SJSA1 (cell line): ENCODE results near the gene SRGN. TPM values are rescaled to one million over a fixed set of nuclear protein-coding genes. Genes with fewer than 3 reads are reported as not detected.
A peak's percentile ranks its signal among the peaks of the same experiment; 100 is the strongest.
"Not testable (repeated sequence)": the region's sequence is repeated elsewhere in the genome, so short reads cannot be mapped to it uniquely, and the experiment has no call there.

ENCODE experiments used
- DNase-seq, 2 experiments: peaks; one replicate each; pipeline ENCODE4 v3.0.0-alpha.2; 2015 to 2020; ENCODE audit warnings: low spot score in 2 of 2, low read depth in 1 of 2
- H3K27ac ChIP-seq: fragments of 250-450 bp; sonication (Bioruptor Pico); 2 replicates; pipeline ENCODE4 v1.5.1; 2020; ENCODE audit warnings: mild to moderate bottlenecking, moderate library complexity
- H3K27me3 ChIP-seq: fragments of 250-450 bp; sonication (Bioruptor Pico); replicated peaks from 2 replicates; pipeline ENCODE4 v1.5.1; 2020; ENCODE audit warnings: mild to moderate bottlenecking, moderate library complexity
- H3K36me3 ChIP-seq: fragments of 250-450 bp; sonication (Bioruptor Pico); 2 replicates; pipeline ENCODE4 v1.5.1; 2020; ENCODE audit warnings: mild to moderate bottlenecking
- H3K4me1 ChIP-seq: fragments of 250-450 bp; sonication (Bioruptor Pico); replicated peaks from 2 replicates; pipeline ENCODE4 v1.6.1; 2021; ENCODE audit warnings: mild to moderate bottlenecking
- H3K4me3 ChIP-seq: fragments of 250-450 bp; sonication (Bioruptor Pico); 2 replicates; pipeline ENCODE4 v1.5.1; 2020; ENCODE audit warnings: mild to moderate bottlenecking
- H3K9me3 ChIP-seq: fragments of 250-450 bp; sonication (Bioruptor Pico); replicated peaks from 2 replicates; pipeline ENCODE4 v1.5.1; 2020; ENCODE audit warnings: mild to moderate bottlenecking
- total RNA-seq: library from RNA; depleted of rRNA; stranded (reverse); fragments of >200 nt; shearing (Covaris generic); gene quantifications from 2 replicates; pipeline ENCODE4 v1.2.3, GENCODE V29; 2014; rRNA removed

The SRGN gene, protein sequence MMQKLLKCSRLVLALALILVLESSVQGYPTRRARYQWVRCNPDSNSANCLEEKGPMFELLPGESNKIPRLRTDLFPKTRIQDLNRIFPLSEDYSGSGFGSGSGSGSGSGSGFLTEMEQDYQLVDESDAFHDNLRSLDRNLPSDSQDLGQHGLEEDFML
- 232 and 251 TPM in 2 replicates for total RNA-seq

DNA sequence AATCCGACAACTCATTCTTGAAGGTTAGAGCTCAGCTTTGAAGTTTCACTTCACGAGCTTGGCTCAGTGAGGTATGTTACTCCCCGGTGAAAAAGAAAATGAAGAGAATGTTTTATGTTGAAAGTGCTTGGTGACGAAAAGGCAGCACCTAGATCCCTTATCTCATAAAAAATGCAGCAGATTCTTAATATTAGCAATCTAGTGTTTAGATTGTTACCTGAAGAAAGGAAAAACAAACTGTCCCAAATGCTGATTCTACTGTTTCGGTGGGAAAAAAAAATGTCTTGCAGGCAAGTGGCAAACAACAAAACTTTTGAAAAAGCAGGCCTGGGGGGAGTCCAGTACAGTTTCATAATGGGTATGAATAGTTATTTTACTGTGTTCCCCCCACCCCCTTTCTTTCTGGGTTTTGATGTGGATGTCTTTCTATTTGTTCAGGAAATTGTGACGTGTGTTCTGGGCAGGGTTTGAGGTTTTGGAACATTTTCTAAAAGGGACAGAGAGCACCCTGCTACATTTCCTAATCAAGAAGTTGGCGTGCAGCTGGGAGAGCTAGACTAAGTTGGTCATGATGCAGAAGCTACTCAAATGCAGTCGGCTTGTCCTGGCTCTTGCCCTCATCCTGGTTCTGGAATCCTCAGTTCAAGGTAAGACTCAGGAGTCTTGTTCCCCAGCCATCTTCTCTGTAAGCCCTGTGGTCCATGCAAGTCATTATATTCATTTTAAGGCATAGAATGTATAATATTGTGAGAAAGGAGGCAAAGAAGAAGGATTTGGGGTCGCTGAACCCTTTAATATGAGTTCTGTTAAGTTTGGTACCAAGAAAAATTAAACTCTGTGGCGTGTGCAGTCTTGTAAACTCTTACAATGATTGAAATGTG is at the start of gene SRGN:
Gene SRGN (plus strand): TSS at position 514 of the 881 bp plus-strand sequence. CDS start 55 bp downstream, at position 569.
- H3K27ac ChIP-seq, result peak within 1 kb of the TSS; percentile 73

DNA sequence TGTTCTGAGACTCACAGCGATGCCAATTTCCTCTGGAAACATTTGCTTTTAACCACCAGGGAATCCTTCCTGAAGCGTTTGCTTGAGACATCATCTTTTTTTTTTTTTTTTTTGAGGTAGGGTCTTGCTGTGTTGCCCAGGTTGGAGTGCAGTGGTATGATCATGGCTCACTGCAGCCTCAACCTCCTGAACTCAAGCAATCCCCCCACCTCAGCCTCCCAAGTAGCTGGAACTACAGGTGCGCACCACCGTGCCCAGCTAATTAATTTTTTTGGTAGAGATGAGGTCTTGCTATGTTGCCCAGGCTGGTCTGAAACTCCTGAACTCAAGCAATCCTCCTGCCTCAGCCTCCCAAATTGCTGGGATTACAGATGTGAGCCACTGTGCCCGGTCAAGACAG is 47.0 kb upstream of the SRGN start:
- H3K27me3 ChIP-seq, DNase-seq, H3K27ac ChIP-seq, H3K36me3 ChIP-seq, H3K9me3 ChIP-seq, H3K4me3 ChIP-seq, H3K4me1 ChIP-seq: not testable (repeated sequence)

More for the DNA sequence above, at the start of gene SRGN:
- Histone ChIP-seq H3K36me3 (peaks cover 6% of the 10 kb centered on the region), H3K27me3 (no peaks in the 10 kb centered on the region), H3K4me1 (peaks cover 36% of the 10 kb centered on the region), H3K9me3 (no peaks in the 10 kb centered on the region), H3K4me3 (peak within 1 kb of the TSS; percentile 40)
- DNase-seq, result peak; percentile 55 to 62

DNA sequence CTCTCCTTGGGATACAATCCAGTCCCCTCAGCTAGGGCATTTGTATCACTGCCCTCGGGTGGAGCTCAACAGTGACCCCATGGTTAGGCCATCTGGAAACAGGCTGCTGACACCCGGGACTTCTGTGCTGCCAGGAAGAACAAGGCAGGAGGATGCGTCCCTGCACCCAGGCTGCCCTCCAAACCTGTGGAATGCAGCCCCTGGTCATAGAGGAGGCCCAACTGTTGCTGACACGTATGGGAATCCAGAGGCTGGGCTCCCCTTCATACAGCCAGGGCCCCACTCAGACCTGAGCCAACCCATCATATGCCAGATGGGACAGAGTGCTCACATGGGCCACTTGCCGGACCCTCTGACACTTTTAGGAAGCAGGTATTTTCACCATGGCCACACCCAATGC is 45.5 kb upstream of the SRGN start:
- Histone ChIP-seq H3K9me3 (no peaks in the 10 kb centered on the region), H3K27ac (no peak overlapping the region), H3K4me1 (no peaks in the 10 kb centered on the region), H3K4me3 (no peak overlapping the region), H3K36me3 (no peaks in the 10 kb centered on the region), H3K27me3 (no peaks in the 10 kb centered on the region)
- no peak for DNase-seq

DNA sequence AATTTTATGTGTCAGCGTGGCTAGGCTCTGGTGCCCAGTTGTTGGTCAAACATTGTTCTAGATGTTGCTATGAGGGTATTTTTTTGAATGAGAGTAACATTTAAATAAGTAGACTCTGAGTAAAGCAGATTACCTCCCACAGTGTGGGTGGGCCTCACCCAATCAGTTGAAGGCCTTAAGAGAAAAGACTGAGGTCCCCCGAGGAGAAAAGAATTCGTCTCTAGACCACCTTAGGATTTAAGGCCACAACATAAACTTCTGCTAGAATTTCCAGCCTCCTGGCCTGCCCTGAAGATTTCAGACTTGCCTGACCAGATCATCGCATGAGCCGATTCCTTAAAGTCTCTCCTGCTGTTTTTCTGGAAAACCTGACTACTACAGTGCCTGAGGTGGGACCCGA is 45.1 kb upstream of the SRGN start:
- H3K4me1 ChIP-seq, result no peaks in the 10 kb centered on the region; the same call in 1 of the 2 replicates
- no peaks in the 10 kb centered on the region for H3K27me3 ChIP-seq
- no peak overlapping the region for H3K27ac ChIP-seq
- no peak overlapping the region for H3K4me3 ChIP-seq
- DNase-seq, result no peak
- H3K9me3 ChIP-seq, result no peaks in the 10 kb centered on the region
- H3K36me3 ChIP-seq, result no peaks in the 10 kb centered on the region

DNA sequence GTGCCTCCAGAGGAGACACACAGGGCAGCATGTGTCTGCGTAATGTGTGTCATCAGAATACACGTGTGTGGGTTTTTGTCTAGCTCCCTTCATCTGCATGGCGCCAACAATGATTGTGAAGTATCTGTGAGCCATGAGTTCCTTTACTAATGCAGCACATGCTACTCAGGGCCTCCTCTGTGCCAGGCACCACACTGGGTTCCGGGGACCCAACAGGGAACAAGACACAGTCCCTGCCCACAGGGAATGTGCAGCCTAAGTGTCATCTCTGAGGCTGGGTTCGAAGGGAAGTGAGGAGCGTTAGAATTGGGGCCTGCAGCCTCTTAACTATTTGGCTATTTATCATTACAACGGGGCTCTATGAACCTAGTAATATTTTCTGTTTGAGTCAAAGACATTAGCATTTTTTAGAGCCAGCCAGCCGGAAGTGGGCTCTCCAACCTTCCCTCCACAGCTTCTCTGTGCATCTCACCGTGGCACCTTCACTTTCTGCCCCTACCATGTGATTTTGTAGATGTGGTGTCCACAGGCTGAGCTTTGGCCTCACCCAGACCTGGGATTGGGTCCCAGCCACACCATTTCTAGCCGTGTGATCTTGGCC is 43.9 kb upstream of the SRGN start:
- Histone ChIP-seq H3K9me3 (no peaks in the 10 kb centered on the region), H3K4me1 (no peaks in the 10 kb centered on the region; the same call in 1 of the 2 replicates), H3K36me3 (no peaks in the 10 kb centered on the region), H3K27me3 (no peaks in the 10 kb centered on the region), H3K4me3 (no peak overlapping the region), H3K27ac (no peak overlapping the region)
- DNase-seq, result no peak

DNA sequence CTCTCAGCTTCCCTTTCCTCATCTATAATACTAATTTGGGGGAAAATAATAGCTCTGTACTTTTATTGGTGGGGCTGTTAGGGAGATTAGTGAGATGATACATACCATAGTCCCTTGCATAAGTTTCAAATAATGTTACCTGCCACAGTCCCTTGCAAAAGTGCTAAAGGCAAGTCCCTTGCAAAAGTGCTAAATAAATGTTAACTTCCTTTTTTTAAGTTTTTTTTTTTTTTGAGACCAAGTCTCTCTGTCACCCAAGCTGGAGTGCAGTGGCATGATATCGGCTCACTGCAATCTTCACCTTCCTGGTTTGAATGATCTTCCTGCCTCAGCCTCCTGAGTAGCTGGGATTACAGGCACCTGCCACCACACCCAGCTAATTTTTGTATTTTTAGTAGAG is 43.4 kb upstream of the SRGN start:
- Histone ChIP-seq H3K4me3 (no peak overlapping the region), H3K27me3 (no peaks in the 10 kb centered on the region), H3K4me1 (no peaks in the 10 kb centered on the region; the same call in 1 of the 2 replicates), H3K27ac (no peak overlapping the region), H3K9me3 (no peaks in the 10 kb centered on the region), H3K36me3 (no peaks in the 10 kb centered on the region)
- DNase-seq, result no peak

DNA sequence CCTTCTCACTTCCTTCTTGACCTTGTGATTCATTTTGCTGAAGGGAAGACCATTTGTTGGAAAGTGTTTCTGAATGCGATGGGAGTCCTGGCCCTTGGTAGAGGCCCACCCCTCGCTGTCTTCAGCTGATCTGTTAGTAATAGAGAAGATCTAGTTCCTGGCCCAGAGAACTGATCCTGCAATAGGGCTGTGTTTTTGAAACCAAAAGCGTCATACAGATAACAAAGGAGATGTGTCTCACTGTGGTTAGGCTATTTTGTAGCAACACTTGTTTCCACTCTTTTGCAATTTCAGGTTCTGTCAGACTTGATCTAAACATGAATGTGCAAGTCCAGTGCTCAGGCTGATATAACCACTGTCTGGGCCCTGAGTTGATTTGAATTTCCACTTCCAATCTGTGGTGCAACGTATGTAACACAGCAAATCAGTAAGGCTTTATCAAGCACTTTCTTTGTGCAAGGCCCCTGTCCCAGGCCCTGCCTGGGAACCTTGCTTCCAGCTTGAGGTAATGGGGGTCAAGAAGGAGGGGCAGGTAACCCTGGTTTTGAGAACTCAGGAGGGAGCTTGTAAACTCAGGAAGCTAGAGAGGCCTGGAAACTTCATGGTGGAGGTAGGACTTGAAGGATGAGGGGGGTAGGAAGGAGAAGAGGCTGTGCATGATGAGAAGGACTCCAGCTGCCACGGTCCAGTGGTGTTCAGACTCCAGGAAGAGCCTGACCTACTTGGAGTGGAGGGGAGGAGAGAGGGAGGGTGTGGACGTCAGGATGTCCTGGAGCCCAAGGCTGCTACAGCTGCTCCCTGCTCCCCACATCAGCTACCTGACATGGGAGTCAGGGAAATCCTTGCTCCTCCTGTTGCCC is 42.2 kb upstream of the SRGN start:
- H3K4me3 ChIP-seq, result no peak overlapping the region
- no peaks in the 10 kb centered on the region for H3K27me3 ChIP-seq
- H3K4me1 ChIP-seq, result no peaks in the 10 kb centered on the region; the same call in 1 of the 2 replicates
- H3K9me3 ChIP-seq, result no peaks in the 10 kb centered on the region
- H3K36me3 ChIP-seq, result no peaks in the 10 kb centered on the region
- H3K27ac ChIP-seq, result no peak overlapping the region
- no peak for DNase-seq

DNA sequence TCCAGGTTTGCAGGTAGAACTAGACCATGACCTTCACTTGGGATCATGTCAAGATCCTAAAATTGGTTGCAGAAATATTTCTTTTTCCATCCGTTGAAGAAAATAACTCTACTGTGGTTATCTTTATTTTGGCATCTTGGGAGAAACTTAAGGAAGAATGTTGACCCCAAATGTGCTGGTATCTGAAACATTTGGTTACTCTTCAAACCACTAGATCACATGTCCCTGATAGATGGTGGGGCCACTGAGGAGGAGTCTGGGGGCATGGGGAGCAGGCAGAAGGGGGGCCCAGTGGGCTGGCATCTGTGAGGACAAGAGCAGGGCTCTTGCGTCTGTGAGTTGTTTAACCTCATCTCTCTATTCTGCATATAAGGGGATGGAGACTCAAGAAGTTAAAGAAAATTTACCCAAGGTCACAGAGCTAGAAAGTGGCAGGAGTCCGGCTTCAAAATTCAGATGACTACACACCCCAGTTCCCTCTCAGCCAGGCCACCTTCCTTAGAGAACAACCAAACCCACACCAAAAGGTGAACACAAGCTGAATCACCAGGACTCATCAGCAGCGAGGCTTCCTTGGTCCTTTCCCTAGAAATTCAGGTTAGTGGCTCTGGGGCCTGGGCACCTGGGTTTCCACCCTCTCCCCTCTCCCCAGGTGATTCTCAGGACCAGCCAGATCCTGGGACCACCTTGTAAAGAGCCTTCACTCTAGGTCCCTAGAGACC is 40.6 kb upstream of the SRGN start:
- DNase-seq, result no peak
- Histone ChIP-seq H3K4me1 (no peaks in the 10 kb centered on the region; the same call in 1 of the 2 replicates), H3K27me3 (no peaks in the 10 kb centered on the region), H3K9me3 (no peaks in the 10 kb centered on the region), H3K36me3 (no peaks in the 10 kb centered on the region), H3K27ac (no peak overlapping the region), H3K4me3 (no peak overlapping the region)

DNA sequence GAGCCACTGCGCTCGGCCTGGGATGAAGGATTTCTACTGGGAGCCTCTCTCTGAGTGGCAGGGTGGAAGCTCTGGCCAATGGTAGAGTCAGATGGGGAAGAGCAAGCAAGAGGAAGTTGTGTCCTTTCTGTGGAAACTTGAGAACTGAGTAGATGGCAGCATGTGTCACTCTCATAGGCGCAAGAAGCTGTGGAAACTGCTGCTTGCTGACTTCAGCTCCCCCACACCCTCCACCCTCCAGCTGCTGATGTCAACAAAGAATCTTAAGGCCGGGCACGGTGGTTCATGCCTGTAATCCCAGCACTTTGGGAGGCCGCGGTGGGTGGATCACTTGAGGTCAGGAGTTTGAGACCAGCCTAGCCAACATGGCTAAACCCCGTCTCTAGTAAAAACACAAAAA is 39.8 kb upstream of the SRGN start:
- no peaks in the 10 kb centered on the region for H3K9me3 ChIP-seq
- no peaks in the 10 kb centered on the region for H3K36me3 ChIP-seq
- no peaks in the 10 kb centered on the region; the same call in 1 of the 2 replicates for H3K4me1 ChIP-seq
- H3K27ac ChIP-seq, result no peak overlapping the region
- H3K27me3 ChIP-seq, result no peaks in the 10 kb centered on the region
- H3K4me3 ChIP-seq, result no peak overlapping the region
- no peak for DNase-seq

DNA sequence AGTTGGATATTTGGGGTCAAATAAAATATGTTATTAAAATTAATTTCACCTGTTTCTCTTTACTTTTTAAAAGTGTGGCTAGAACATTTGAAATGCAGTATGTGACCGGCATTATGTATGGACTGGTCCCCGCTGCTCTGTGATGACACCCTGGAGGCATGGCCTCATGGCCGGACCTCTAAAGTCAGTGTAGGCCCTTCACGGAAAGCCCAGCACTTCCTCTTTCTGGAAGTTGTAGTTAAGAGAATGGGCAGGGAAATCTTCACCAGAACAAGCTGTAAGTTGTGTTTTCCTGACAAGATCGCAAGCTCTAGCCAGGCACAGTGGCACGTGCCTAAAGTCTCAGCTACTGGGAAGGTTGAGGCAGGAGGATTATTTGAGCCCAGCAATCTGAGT is 38.3 kb upstream of the SRGN start:
- H3K27ac ChIP-seq, result no peak overlapping the region
- H3K4me1 ChIP-seq, result no peaks in the 10 kb centered on the region; the same call in 1 of the 2 replicates
- no peak overlapping the region for H3K4me3 ChIP-seq
- H3K27me3 ChIP-seq, result no peaks in the 10 kb centered on the region
- H3K9me3 ChIP-seq, result no peaks in the 10 kb centered on the region
- H3K36me3 ChIP-seq, result no peaks in the 10 kb centered on the region
- DNase-seq, result no peak

DNA sequence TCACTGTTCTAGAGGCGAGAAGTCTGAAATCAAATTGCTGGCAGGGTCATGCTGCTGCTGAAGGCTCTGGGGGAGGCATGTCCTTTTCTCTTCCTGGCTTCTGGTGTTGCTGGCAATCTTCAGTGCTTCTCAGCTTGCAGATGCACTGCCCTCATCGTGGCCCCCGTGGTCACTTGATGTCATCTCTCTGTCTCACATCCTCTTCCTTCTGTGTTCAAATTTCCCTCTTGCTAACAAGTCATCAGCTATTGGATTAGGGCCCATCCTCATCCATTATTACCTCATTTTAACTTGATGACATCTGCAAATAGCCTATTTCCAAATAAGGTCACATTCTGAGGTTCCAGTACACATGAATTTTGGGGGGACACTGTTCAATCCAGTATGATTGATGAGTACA is 36.6 kb upstream of the SRGN start:
- H3K27ac ChIP-seq, result no peak overlapping the region
- no peaks in the 10 kb centered on the region for H3K36me3 ChIP-seq
- no peaks in the 10 kb centered on the region for H3K9me3 ChIP-seq
- H3K4me3 ChIP-seq, result no peak overlapping the region
- peaks cover 7% of the 10 kb centered on the region for H3K4me1 ChIP-seq
- H3K27me3 ChIP-seq, result no peaks in the 10 kb centered on the region
- no peak for DNase-seq

DNA sequence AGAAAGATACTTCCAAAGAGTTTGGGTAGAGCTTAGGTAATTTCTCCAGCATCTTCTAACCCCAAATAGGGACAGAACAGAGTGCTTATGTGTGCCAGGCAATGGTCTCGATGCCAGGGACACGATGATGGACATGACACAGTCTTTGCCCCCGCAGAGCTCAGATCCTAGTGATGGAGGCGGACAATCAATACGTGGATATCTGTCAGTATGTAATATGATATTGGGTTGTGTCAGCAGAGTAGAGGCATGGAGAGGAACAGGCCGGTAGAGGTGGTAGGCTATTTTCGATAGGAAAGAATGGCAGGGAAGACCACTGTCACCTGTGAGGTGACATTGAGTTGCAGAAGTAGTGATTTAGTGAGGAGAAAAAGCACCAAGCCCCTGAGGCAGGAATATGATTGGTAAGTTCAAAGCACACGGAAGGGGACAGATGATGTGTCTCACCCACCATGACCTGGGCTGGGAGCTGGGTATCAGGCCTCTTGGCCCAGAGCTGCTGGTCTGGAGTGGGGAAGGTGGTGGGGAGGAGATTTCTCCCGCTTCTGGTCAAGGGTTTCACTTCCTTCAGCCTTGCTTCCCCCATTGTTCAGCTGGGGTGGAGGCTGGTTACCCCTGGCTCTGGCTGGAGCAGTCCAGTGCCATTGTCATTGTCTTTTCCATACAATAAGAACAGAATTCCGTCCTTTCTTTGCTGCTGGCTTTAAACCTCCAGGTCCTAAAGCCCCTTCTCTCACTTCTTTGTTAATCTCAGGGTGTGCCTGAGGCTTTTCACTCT is 36.0 kb upstream of the SRGN start:
- Histone ChIP-seq H3K9me3 (no peaks in the 10 kb centered on the region), H3K27ac (no peak overlapping the region), H3K36me3 (no peaks in the 10 kb centered on the region), H3K4me1 (peaks cover 13% of the 10 kb centered on the region), H3K4me3 (no peak overlapping the region), H3K27me3 (no peaks in the 10 kb centered on the region)
- DNase-seq, result no peak
